Activated naive CD4-positive, alpha-beta T cell treated with anti-CD3 and anti-CD28 coated beads for 36 hours (primary cell): ENCODE results near the gene MCUR1. TPM values are rescaled to one million over a fixed set of nuclear protein-coding genes. Genes with fewer than 3 reads are reported as not detected.
A peak's percentile ranks its signal among the peaks of the same experiment; 100 is the strongest.

Experiments
- CTCF ChIA-PET: fragments of 350-600 bp; sonication (Branson Sonifier 250); formaldehyde crosslinking; loops from one replicate; lab custom pipeline; 2021; ENCODE audit warnings: antibody characterized with exemption; lab: Charles Lee
- DNase-seq: peaks from one replicate; pipeline ENCODE4 v3.0.0-alpha.2; 2020
- H3K27ac Mint-ChIP-seq: one replicate; pipeline ENCODE4 v1.8.0; 2021; ENCODE audit warnings: mild to moderate bottlenecking, mixed read lengths
- H3K27me3 Mint-ChIP-seq: one replicate; pipeline ENCODE4 v1.8.0; 2021; ENCODE audit warnings: low read depth, mixed read lengths
- H3K36me3 Mint-ChIP-seq: one replicate; pipeline ENCODE4 v1.8.0; 2021; ENCODE audit warnings: low read depth, mixed read lengths
- H3K4me1 Mint-ChIP-seq: one replicate; pipeline ENCODE4 v1.8.0; 2021; ENCODE audit warnings: low read depth, mixed read lengths
- H3K4me3 Mint-ChIP-seq: one replicate; pipeline ENCODE4 v1.8.0; 2021; ENCODE audit warnings: mild to moderate bottlenecking, moderate library complexity, mixed read lengths
- H3K9me3 Mint-ChIP-seq: one replicate; pipeline ENCODE4 v1.8.0; 2021; ENCODE audit warnings: mixed read lengths
- intact Hi-C: fragments of 100-400 bp; cut with micrococcal nuclease; formaldehyde crosslinking; loops from one replicate; pipeline ENCODE4 v1.15.1; 2023
- total RNA-seq, 2 experiments: library from RNA; stranded (reverse); gene quantifications; one replicate each; pipeline ENCODE4 v1.2.3, GENCODE V29; 2021

Gene MCUR1
- total RNA-seq, 2 experiments from 2014 or later: 27.1 to 28.3 TPM

GRCh38 chr6:13769034-13769654, 45.2 kb downstream of the MCUR1 start:
- CTCF ChIA-PET: interaction anchor here (0.9 to 1.3 kb wide), 2 partner anchors 21 to 57 kb away, joined by 3 read pairs; no protein-coding TSS in a partner anchor
- H3K36me3 Mint-ChIP-seq: no peaks in the 10 kb centered on the region
- no peaks in the 10 kb centered on the region for H3K9me3 Mint-ChIP-seq
- intact Hi-C loops: no loop called here
- H3K4me1 Mint-ChIP-seq: peaks cover 26% of the 10 kb centered on the region
- H3K27me3 Mint-ChIP-seq: peaks cover 1% of the 10 kb centered on the region
- no peak overlapping the region for H3K4me3 Mint-ChIP-seq
- no peak overlapping the region for H3K27ac Mint-ChIP-seq
- no peak for DNase-seq

- peak overlapping the region; percentile 78 for H3K4me3 Mint-ChIP-seq
- H3K36me3 Mint-ChIP-seq: no peaks in the 10 kb centered on the region
- DNase-seq: peak; percentile 71
- intact Hi-C loops: loop anchor here (1.0 to 2.0 kb wide), 3 partner anchors 192 to 431 kb away; no protein-coding TSS in a partner anchor
- CTCF ChIA-PET: no interaction called here
- H3K27ac Mint-ChIP-seq: no peak overlapping the region
- peaks cover 43% of the 10 kb centered on the region for H3K4me1 Mint-ChIP-seq
- H3K9me3 Mint-ChIP-seq: peaks cover 4% of the 10 kb centered on the region
- peaks cover 1% of the 10 kb centered on the region for H3K27me3 Mint-ChIP-seq
Observed at GRCh38 chr6:13767121-13767808, 47.1 kb downstream of the MCUR1 start.

- no peak for DNase-seq
- H3K27me3 Mint-ChIP-seq: peaks cover 1% of the 10 kb centered on the region
- CTCF ChIA-PET: no interaction called here
- H3K4me3 Mint-ChIP-seq: no peak overlapping the region
- intact Hi-C loops: loop anchor here (2.0 kb wide), 1 partner anchor 311 kb away; no protein-coding TSS in a partner anchor
- H3K27ac Mint-ChIP-seq: no peak overlapping the region
- peaks cover 4% of the 10 kb centered on the region for H3K9me3 Mint-ChIP-seq
- no peaks in the 10 kb centered on the region for H3K36me3 Mint-ChIP-seq
- peaks cover 49% of the 10 kb centered on the region for H3K4me1 Mint-ChIP-seq
Observed at GRCh38 chr6:13766201-13766634, 48.1 kb downstream of the MCUR1 start.

- Mint-ChIP-seq H3K27ac (no peak overlapping the region), H3K4me1 (peaks cover 49% of the 10 kb centered on the region), H3K27me3 (peaks cover 1% of the 10 kb centered on the region), H3K9me3 (peaks cover 4% of the 10 kb centered on the region), H3K4me3 (no peak overlapping the region), H3K36me3 (no peaks in the 10 kb centered on the region)
- CTCF ChIA-PET: interaction anchor here (1.4 kb wide), 1 partner anchor 54 kb away, joined by 5 read pairs; the partner anchor contains the start of gene RANBP9
- DNase-seq: no peak
- intact Hi-C loops: no loop called here
Observed at GRCh38 chr6:13765570-13765969, 48.8 kb downstream of the MCUR1 start.

- no peak overlapping the region for H3K4me3 Mint-ChIP-seq
- CTCF ChIA-PET: interaction anchor here (0.7 to 1.4 kb wide), 3 partner anchors 39 to 148 kb away, joined by 3 to 5 read pairs (median 5); partner anchors contain the start of gene RANBP9
- no peaks in the 10 kb centered on the region for H3K36me3 Mint-ChIP-seq
- DNase-seq: no peak
- H3K27me3 Mint-ChIP-seq: peaks cover 1% of the 10 kb centered on the region
- H3K4me1 Mint-ChIP-seq: peaks cover 49% of the 10 kb centered on the region
- H3K9me3 Mint-ChIP-seq: peaks cover 4% of the 10 kb centered on the region
- H3K27ac Mint-ChIP-seq: no peak overlapping the region
- intact Hi-C loops: no loop called here
Observed at GRCh38 chr6:13764996-13765395, 49.4 kb downstream of the MCUR1 start.

GRCh38 chr6:13763740-13764381, 50.5 kb downstream of the MCUR1 start:
- CTCF ChIA-PET: interaction anchor here (0.6 to 2.6 kb wide), 9 partner anchors 16 to 340 kb away, joined by 3 to 12 read pairs (median 3); partner anchors contain the start of gene RANBP9
- intact Hi-C loops: loop anchor here (1.0 to 2.0 kb wide), 3 partner anchors 23 to 189 kb away; partner anchors contain the start of gene MCUR1
- H3K27me3 Mint-ChIP-seq: peaks cover 1% of the 10 kb centered on the region
- H3K27ac Mint-ChIP-seq: peak overlapping the region; percentile 11
- peaks cover 49% of the 10 kb centered on the region for H3K4me1 Mint-ChIP-seq
- DNase-seq: peak; percentile 53
- H3K9me3 Mint-ChIP-seq: peaks cover 4% of the 10 kb centered on the region
- H3K36me3 Mint-ChIP-seq: no peaks in the 10 kb centered on the region
- H3K4me3 Mint-ChIP-seq: no peak overlapping the region

GRCh38 chr6:13762611-13763441, 51.5 kb downstream of the MCUR1 start:
- peak; percentile 65 for DNase-seq
- Mint-ChIP-seq H3K9me3 (peaks cover 4% of the 10 kb centered on the region), H3K4me3 (peak overlapping the region; percentile 59), H3K27ac (peak overlapping the region; percentile 90), H3K27me3 (no peaks in the 10 kb centered on the region), H3K4me1 (peaks cover 45% of the 10 kb centered on the region), H3K36me3 (no peaks in the 10 kb centered on the region)
- CTCF ChIA-PET: interaction anchor here (0.6 to 2.6 kb wide), 8 partner anchors 15 to 136 kb away, joined by 3 to 12 read pairs (median 4); partner anchors contain the start of gene RANBP9
- intact Hi-C loops: loop anchor here (1.0 to 2.0 kb wide), 8 partner anchors 16 to 407 kb away; partner anchors contain the start of genes MCUR1 and NOL7

DNA sequence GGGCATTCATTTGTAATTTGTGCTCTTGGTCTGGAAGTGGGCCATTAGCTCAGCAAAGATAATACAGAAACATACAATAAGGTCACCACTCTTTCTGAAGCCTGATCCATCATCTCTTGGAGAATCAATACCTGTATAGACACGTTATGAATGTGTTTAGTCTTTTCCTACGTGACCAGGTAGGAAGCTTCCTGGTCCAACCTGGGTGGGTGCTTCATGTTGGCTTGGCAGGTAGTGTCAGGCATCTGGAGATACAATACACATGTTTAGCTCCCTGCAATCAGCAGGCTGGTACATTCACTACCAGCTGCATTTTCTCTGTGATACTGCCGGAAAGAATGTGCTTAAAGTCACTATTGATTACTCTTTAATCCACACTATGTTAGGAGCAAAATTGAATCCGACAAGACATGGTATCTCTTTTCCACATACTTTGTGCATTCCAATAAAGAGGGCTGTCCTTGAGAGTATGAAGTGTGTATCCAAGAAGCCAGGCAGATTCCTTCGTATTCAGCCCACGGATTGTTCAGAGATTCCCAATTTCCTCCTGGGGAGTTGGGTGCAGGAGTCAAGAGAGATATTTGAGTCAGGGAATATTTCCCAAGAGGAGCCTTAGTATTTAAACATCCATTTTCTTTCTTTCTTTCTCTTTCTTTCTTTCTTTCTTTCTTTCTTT, 52.9 kb downstream of the MCUR1 start:
- CTCF ChIA-PET: interaction anchor here (1.2 kb wide), 1 partner anchor 14 kb away, joined by 3 read pairs; no protein-coding TSS in a partner anchor
- peak overlapping the region; percentile 23 for H3K27ac Mint-ChIP-seq
- H3K4me3 Mint-ChIP-seq: no peak overlapping the region
- peaks cover 4% of the 10 kb centered on the region for H3K9me3 Mint-ChIP-seq
- intact Hi-C loops: loop anchor here (1.0 to 2.0 kb wide), 6 partner anchors 14 to 405 kb away; partner anchors contain the start of genes MCUR1 and NOL7
- DNase-seq: no peak
- H3K27me3 Mint-ChIP-seq: no peaks in the 10 kb centered on the region
- H3K4me1 Mint-ChIP-seq: peaks cover 35% of the 10 kb centered on the region
- H3K36me3 Mint-ChIP-seq: no peaks in the 10 kb centered on the region

GRCh38 chr6:13760307-13761304, 53.8 kb downstream of the MCUR1 start:
- CTCF ChIA-PET: interaction anchor here (1.2 kb wide), 1 partner anchor 13 kb away, joined by 3 read pairs; no protein-coding TSS in a partner anchor
- no peaks in the 10 kb centered on the region for H3K36me3 Mint-ChIP-seq
- no peak overlapping the region for H3K4me3 Mint-ChIP-seq
- H3K27ac Mint-ChIP-seq: peak overlapping the region; percentile 29
- peaks cover 4% of the 10 kb centered on the region for H3K9me3 Mint-ChIP-seq
- H3K4me1 Mint-ChIP-seq: peaks cover 29% of the 10 kb centered on the region
- DNase-seq: no peak
- no peaks in the 10 kb centered on the region for H3K27me3 Mint-ChIP-seq
- intact Hi-C loops: no loop called here

- peaks cover 27% of the 10 kb centered on the region for H3K4me1 Mint-ChIP-seq
- no peak for DNase-seq
- no peaks in the 10 kb centered on the region for H3K36me3 Mint-ChIP-seq
- H3K9me3 Mint-ChIP-seq: peaks cover 3% of the 10 kb centered on the region
- H3K27ac Mint-ChIP-seq: no peak overlapping the region
- no peaks in the 10 kb centered on the region for H3K27me3 Mint-ChIP-seq
- no peak overlapping the region for H3K4me3 Mint-ChIP-seq
- CTCF ChIA-PET: no interaction called here
- intact Hi-C loops: no loop called here
Observed at GRCh38 chr6:13759025-13759424, 55.3 kb downstream of the MCUR1 start.
